Measurements from ENCODE around the gene NAA35.

- TF ChIP-seq CTCF (IDR thresholded peaks at IDR 0.05) (no peak), POLR2A (IDR thresholded peaks at IDR 0.05) (no peak), EP300 (IDR thresholded peaks at IDR 0.05) (no peak)
These were observed 23.6 kb downstream of the NAA35 start for GRCh38 chr9:85964526-85964925.

All from tibial nerve (tissue), 4 donors.